SK-N-MC (cell line): Measurements from ENCODE around the gene SAYSD1.

ENCODE experiments used
- DNase-seq: peaks from one replicate; pipeline ENCODE4 v3.0.0-alpha.2; 2011; ENCODE audit warnings: low read depth, low spot score
- H3K27ac ChIP-seq: fragments of 200-600 bp; sonication (generic); 2 replicates; pipeline ENCODE4 v1.5.1; 2016; ENCODE audit warnings: mixed run types
- H3K36me3 ChIP-seq: fragments of 200-600 bp; sonication (generic); 2 replicates; pipeline ENCODE4 v1.6.1; 2017; ENCODE audit warnings: antibody characterized with exemption, low read length, mixed read lengths; ENCODE audit not compliant: insufficient read depth
- H3K4me3 ChIP-seq: fragments of 200-600 bp; sonication (generic); 2 replicates; pipeline ENCODE4 v1.5.1; 2016
- H3K9ac ChIP-seq: fragments of 200-600 bp; sonication (generic); 2 replicates; pipeline ENCODE4 v1.8.0; 2017; ENCODE audit warnings: mixed run types, mixed read lengths; ENCODE audit not compliant: insufficient read length
- H3K9me3 ChIP-seq: fragments of 200-600 bp; sonication (generic); 2 replicates; pipeline ENCODE4 v1.6.1; 2017; ENCODE audit warnings: low read depth, mild to moderate bottlenecking, antibody characterized with exemption, low read length, moderate library complexity, mixed read lengths
- EZH2 ChIP-seq: fragments of 200-600 bp; sonication (generic); IDR thresholded peaks from one replicate; pipeline ENCODE4 v1.6.1; 2017; ENCODE audit warnings: antibody characterized with exemption
- FOXP2 ChIP-seq: optimal IDR thresholded peaks from 2 replicates; pipeline ENCODE3; 2011; ENCODE audit warnings: mild to moderate bottlenecking, moderate library complexity; ENCODE audit not compliant: insufficient read depth; ENCODE audit errors: extremely low read length, control extremely low read depth
- POLR2AphosphoS5 ChIP-seq: IDR thresholded peaks from 2 replicates; pipeline ENCODE4 v1.6.1; 2012; ENCODE audit warnings: mild to moderate bottlenecking, low read depth, low read length, borderline replicate concordance

The SAYSD1 gene

DNA sequence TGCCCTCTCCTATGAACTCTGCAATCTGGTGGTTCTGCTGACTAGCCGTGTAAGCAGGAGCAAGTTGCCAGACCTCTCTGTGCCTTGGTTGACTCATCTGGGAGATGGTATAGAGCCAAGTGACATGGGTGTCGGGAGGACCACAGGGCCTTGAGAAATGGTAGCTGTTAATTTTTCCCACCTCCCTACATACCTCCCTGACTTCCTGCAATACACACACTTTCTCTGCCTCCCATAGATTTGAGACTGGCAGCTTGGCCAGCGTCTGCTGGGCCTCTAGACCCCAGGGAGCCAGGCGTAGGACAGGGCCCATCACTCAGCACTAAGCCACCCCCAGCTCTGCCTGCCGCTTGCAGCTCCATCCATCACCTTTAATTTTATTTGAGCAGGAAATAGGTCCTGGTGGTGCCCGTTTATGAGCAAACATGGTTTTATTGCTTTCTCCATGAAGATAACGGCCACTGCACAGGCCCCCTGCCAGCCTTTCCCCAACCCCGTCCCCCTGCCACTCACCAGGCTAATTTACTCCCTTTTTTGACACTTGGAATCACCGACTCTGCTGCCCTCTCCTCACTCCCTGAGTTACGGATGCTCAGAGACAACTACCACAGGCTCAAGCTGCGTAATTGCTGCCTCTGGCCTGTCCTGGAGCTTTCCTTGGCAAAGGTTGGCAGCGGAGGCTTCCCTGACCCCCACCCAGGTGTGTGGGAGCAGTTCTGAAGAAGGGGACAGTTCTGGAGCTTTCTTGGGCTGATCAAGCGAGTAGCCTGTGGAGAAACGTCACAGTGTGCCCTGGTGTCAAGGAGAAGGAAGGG lies 55.3 kb downstream of the SAYSD1 start:
- TF ChIP-seq FOXP2 (no peak), EZH2 (no peak), POLR2AphosphoS5 (no peak)
- DNase-seq, result no peak

DNA sequence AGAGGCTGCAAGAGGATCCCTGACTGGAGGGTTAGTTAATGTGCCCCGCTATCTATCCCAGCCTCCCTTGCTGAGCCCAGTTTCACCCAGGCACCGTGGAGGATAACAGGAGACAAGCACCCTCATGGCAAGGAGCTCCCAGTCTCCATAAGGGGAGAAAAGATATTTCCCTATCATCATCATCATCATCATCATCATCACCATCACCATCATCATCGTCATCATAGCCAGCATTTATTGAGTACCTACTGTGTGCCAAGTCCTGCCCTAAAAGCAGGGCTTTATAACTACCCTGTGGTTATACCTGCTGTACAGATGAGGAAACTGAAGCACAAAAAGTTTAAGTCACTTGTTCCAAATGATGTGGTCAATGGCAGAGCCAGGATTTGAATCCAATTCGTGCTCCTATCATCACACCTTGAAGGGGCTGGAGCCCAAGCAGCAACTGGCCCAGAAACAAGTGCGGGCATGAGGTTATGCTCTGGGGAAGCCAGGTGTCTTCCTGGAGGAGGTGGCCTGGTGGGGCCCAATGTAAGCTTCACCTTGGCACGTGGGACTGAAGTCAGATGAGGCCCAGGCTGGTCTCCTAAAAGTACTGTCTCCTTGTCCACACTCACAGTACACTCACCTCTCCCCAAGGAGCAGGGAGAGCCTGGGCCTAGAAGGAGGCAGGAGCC lies 56.4 kb downstream of the SAYSD1 start:
- Histone ChIP-seq H3K9me3 (no peaks in the 10 kb centered on the region), H3K9ac (no peak overlapping the region), H3K4me3 (no peak overlapping the region), H3K27ac (no peak overlapping the region), H3K36me3 (no peaks in the 10 kb centered on the region)
- TF ChIP-seq FOXP2 (no peak), POLR2AphosphoS5 (no peak), EZH2 (no peak)
- DNase-seq, result no peak

More for the DNA sequence above, 55.3 kb downstream of the SAYSD1 start:
- Histone ChIP-seq H3K4me3 (no peak overlapping the region), H3K9me3 (no peaks in the 10 kb centered on the region), H3K9ac (no peak overlapping the region), H3K27ac (no peak overlapping the region), H3K36me3 (no peaks in the 10 kb centered on the region)

DNA sequence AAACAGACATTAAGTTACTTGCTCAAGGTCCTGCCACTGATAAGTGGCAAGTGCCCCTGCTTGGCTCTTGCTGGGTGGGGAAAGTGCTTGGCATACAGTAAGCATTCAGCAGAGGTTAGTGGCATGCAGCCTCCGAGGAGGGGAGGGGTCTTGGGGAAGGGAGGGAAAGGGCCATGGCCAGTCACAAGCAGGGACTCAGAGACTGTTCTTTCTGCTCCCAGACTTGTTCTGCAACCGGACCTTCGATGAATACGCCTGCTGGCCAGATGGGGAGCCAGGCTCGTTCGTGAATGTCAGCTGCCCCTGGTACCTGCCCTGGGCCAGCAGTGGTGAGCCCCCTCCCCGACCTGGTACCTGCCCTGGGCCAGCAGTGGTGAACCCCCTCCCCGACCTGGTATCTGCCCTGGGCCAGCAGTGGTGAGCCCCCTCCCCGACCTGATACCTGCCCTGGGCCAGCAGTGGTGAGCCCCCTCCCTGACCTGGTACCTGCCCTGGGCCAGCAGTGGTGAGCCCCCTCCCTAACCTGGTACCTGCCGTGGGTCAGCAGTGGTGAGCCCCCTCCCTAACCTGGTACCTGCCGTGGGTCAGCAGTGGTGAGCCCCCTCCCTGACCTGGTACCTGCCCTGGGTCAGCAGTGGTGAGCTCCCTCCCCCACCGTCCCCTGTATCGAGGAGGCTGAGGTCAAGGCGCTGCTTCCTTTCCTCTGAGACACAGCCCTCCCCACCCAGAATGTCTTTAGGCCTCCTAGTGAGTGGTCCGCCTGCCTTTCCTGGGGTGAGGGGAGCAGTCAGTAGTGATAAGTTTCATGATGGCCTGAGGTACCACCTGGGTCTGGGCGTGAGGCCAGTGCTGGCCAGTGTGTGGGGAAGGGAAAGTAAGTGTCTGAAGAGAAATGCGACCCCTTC lies 57.5 kb downstream of the SAYSD1 start:
- H3K36me3 ChIP-seq, result no peaks in the 10 kb centered on the region
- no peak for DNase-seq
- no peak overlapping the region for H3K9ac ChIP-seq
- TF ChIP-seq POLR2AphosphoS5 (no peak), FOXP2 (no peak), EZH2 (no peak)
- H3K4me3 ChIP-seq, result no peak overlapping the region
- no peaks in the 10 kb centered on the region for H3K9me3 ChIP-seq
- H3K27ac ChIP-seq, result no peak overlapping the region

DNA sequence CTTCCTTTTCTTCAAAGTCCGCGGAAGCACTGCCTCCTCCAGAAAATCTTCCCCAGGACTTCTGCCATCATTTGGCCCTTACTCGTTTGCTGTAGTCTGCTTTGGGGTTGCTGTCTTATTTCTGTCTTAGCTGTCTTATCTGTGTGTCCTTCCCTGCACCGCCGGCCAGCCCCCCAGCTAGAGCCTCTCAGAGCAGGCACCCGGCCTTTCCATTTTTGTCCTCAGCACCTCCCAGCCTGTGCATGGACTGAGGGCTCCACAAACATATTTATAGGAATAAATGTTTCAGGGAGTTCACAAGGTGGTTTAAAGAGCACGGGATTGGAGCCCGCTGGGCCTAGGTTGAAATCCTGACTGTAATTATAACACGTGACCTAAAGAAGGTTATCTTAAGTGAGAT lies 58.3 kb downstream of the SAYSD1 start:
- Histone ChIP-seq H3K9ac (no peak overlapping the region), H3K9me3 (no peaks in the 10 kb centered on the region), H3K27ac (no peak overlapping the region), H3K36me3 (no peaks in the 10 kb centered on the region), H3K4me3 (no peak overlapping the region)
- DNase-seq, result no peak
- TF ChIP-seq POLR2AphosphoS5 (no peak), EZH2 (no peak), FOXP2 (no peak)

DNA sequence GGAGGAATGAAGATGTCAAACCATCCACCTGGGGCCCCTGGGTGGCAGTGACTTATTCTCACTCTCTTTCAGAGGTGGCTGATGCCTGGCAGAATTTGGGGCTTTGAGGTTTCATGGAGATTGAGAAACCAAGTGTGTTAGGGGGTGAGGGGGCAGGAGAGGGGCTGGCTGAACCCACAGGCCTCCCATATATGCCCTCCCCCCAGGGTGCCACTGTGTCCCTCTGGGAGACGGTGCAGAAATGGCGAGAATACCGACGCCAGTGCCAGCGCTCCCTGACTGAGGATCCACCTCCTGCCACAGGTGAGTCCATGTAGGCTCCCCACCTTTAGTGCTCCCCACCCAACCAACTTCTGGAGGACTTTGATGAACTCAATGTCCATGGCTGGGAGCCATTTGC lies 58.8 kb downstream of the SAYSD1 start:
- Histone ChIP-seq H3K4me3 (no peak overlapping the region), H3K9ac (no peak overlapping the region), H3K36me3 (no peaks in the 10 kb centered on the region), H3K9me3 (no peaks in the 10 kb centered on the region), H3K27ac (no peak overlapping the region)
- no peak for TF ChIP-seq FOXP2
- no peak for TF ChIP-seq POLR2AphosphoS5
- TF ChIP-seq EZH2, result no peak
- no peak for DNase-seq

DNA sequence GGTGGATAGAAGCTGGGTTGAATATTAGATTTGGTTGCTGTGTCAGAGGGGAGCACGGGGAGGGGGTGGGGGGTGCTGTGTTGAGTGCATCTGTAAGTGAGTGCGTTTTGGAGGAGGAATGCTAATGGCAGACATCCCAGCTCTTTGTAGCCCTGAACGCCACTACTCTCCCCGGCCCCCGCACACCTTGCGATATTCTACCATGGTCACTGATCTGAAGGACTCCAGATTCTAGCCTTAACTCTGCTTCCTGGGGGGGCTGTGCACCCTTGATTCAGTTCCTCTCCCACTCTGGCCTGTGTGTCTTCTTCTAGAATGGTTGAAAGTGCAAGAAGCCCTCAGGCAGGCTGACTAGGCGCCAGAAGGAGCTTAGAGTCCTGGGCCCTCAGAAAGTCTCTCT lies 59.3 kb downstream of the SAYSD1 start:
- Histone ChIP-seq H3K27ac (no peak overlapping the region), H3K4me3 (no peak overlapping the region), H3K9ac (no peak overlapping the region), H3K36me3 (no peaks in the 10 kb centered on the region), H3K9me3 (no peaks in the 10 kb centered on the region)
- no peak for TF ChIP-seq FOXP2
- no peak for TF ChIP-seq EZH2
- TF ChIP-seq POLR2AphosphoS5, result no peak
- DNase-seq, result no peak

DNA sequence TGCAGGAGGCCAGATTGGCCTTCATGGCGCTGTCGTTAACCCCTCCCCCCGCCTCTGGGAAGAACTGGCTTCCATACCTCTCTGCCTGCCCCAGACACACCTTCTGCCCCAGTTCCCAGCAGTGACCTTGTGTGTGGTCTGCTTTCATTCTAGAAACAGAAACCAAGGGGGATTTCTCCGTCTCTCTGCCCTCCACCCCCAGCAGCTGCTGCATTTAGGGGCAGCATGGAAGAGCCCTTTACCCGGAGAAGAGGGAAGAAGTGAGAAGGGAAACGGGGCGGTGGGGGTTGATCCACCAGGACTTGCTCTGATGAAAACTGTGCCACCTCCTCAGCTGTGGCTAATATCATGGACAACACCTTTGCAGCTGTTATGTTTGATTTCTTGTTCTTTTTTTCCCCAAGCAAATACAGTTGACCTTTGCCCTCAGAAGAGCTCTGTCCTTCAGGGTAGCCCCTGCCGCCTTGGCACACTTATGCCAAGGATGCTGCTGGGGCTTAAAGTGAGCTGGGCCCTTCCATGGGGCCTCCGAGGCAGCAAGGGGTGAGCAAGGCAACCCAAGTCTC lies 60.3 kb downstream of the SAYSD1 start:
- TF ChIP-seq FOXP2 (no peak), POLR2AphosphoS5 (no peak), EZH2 (no peak)
- no peak for DNase-seq
- H3K9ac ChIP-seq, result no peak overlapping the region
- H3K9me3 ChIP-seq, result no peaks in the 10 kb centered on the region
- H3K36me3 ChIP-seq, result no peaks in the 10 kb centered on the region
- no peak overlapping the region for H3K27ac ChIP-seq
- no peak overlapping the region for H3K4me3 ChIP-seq
